Adipocyte (in vitro differentiated cells): Measurements from ENCODE around the gene NTN1.

Experiments used
- DNase-seq: peaks from one replicate; pipeline ENCODE4 v3.0.0-alpha.2; 2015; ENCODE audit warnings: low read depth
- H3K27me3 ChIP-seq: replicated peaks from 2 replicates; pipeline ENCODE4 v1.7.0; 2013; ENCODE audit warnings: mild to moderate bottlenecking, low read length, moderate library complexity; ENCODE audit not compliant: control insufficient read depth, insufficient read depth
- H3K36me3 ChIP-seq: 2 replicates; pipeline ENCODE4 v1.7.0; 2013; ENCODE audit warnings: low read length, mild to moderate bottlenecking, moderate library complexity; ENCODE audit not compliant: control insufficient read depth, insufficient read depth, severe bottlenecking
- H3K4me1 ChIP-seq: 2 replicates; pipeline ENCODE4 v1.7.0; 2013; ENCODE audit warnings: mild to moderate bottlenecking, low read length, moderate library complexity; ENCODE audit not compliant: control insufficient read depth, insufficient read depth
- H3K4me3 ChIP-seq: 2 replicates; pipeline ENCODE4 v1.7.0; 2013; ENCODE audit warnings: mild to moderate bottlenecking, low read length, moderate library complexity
- H3K9ac ChIP-seq: 2 replicates; pipeline ENCODE4 v1.7.0; 2013; ENCODE audit warnings: mild to moderate bottlenecking, low read length, moderate library complexity
- H3K9me3 ChIP-seq: 2 replicates; pipeline ENCODE4 v1.7.0; 2013; ENCODE audit warnings: mild to moderate bottlenecking, low read length, moderate library complexity; ENCODE audit not compliant: control insufficient read depth

NTN1 gene

GRCh38 chr17:9226130-9226793, 205.0 kb downstream of the NTN1 start:
- Histone ChIP-seq H3K36me3 (no peaks in the 10 kb centered on the region), H3K9me3 (no peaks in the 10 kb centered on the region), H3K4me3 (no peak overlapping the region), H3K4me1 (peaks cover 13% of the 10 kb centered on the region), H3K27me3 (no peaks in the 10 kb centered on the region), H3K9ac (no peak overlapping the region)
- no peak for DNase-seq

- no peak overlapping the region for H3K9ac ChIP-seq
- no peak for DNase-seq
- no peak overlapping the region for H3K4me3 ChIP-seq
- H3K27me3 ChIP-seq, result no peaks in the 10 kb centered on the region
- no peaks in the 10 kb centered on the region for H3K9me3 ChIP-seq
- no peaks in the 10 kb centered on the region for H3K36me3 ChIP-seq
- peaks cover 13% of the 10 kb centered on the region for H3K4me1 ChIP-seq
Observed at GRCh38 chr17:9226794-9227135, 205.5 kb downstream of the NTN1 start.

GRCh38 chr17:9227819-9228407, 206.6 kb downstream of the NTN1 start:
- no peak for DNase-seq
- Histone ChIP-seq H3K9me3 (no peaks in the 10 kb centered on the region), H3K36me3 (no peaks in the 10 kb centered on the region), H3K4me3 (no peak overlapping the region), H3K27me3 (no peaks in the 10 kb centered on the region), H3K4me1 (peaks cover 13% of the 10 kb centered on the region), H3K9ac (no peak overlapping the region)

GRCh38 chr17:9228408-9229159, 207.3 kb downstream of the NTN1 start:
- no peaks in the 10 kb centered on the region for H3K27me3 ChIP-seq
- no peaks in the 10 kb centered on the region for H3K9me3 ChIP-seq
- DNase-seq, result peak; percentile 35
- H3K4me3 ChIP-seq, result no peak overlapping the region
- no peaks in the 10 kb centered on the region for H3K36me3 ChIP-seq
- peak overlapping the region; percentile 18 for H3K9ac ChIP-seq
- peaks cover 13% of the 10 kb centered on the region for H3K4me1 ChIP-seq

GRCh38 chr17:9229160-9229825, 208.0 kb downstream of the NTN1 start:
- Histone ChIP-seq H3K27me3 (no peaks in the 10 kb centered on the region), H3K9ac (peak overlapping the region; percentile 18), H3K36me3 (no peaks in the 10 kb centered on the region), H3K4me1 (peaks cover 13% of the 10 kb centered on the region), H3K4me3 (no peak overlapping the region), H3K9me3 (no peaks in the 10 kb centered on the region)
- no peak for DNase-seq

- Histone ChIP-seq H3K4me3 (no peak overlapping the region), H3K36me3 (no peaks in the 10 kb centered on the region), H3K9me3 (no peaks in the 10 kb centered on the region), H3K27me3 (no peaks in the 10 kb centered on the region), H3K4me1 (peaks cover 13% of the 10 kb centered on the region), H3K9ac (no peak overlapping the region)
- DNase-seq, result no peak
Observed at GRCh38 chr17:9229826-9230201, 208.5 kb downstream of the NTN1 start.

GRCh38 chr17:9230346-9230745, 209.0 kb downstream of the NTN1 start:
- no peak overlapping the region for H3K9ac ChIP-seq
- no peaks in the 10 kb centered on the region for H3K36me3 ChIP-seq
- H3K27me3 ChIP-seq, result no peaks in the 10 kb centered on the region
- peak; percentile 23 for DNase-seq
- no peak overlapping the region for H3K4me3 ChIP-seq
- no peaks in the 10 kb centered on the region for H3K9me3 ChIP-seq
- peaks cover 13% of the 10 kb centered on the region for H3K4me1 ChIP-seq

GRCh38 chr17:9230861-9231260, 209.6 kb downstream of the NTN1 start:
- Histone ChIP-seq H3K9ac (no peak overlapping the region), H3K9me3 (no peaks in the 10 kb centered on the region), H3K36me3 (no peaks in the 10 kb centered on the region), H3K4me3 (no peak overlapping the region), H3K27me3 (no peaks in the 10 kb centered on the region), H3K4me1 (peaks cover 13% of the 10 kb centered on the region)
- no peak for DNase-seq

GRCh38 chr17:9231449-9232154, 210.3 kb downstream of the NTN1 start:
- no peak overlapping the region for H3K4me3 ChIP-seq
- H3K27me3 ChIP-seq, result no peaks in the 10 kb centered on the region
- no peak for DNase-seq
- no peaks in the 10 kb centered on the region for H3K36me3 ChIP-seq
- peaks cover 13% of the 10 kb centered on the region for H3K4me1 ChIP-seq
- no peaks in the 10 kb centered on the region for H3K9me3 ChIP-seq
- no peak overlapping the region for H3K9ac ChIP-seq

GRCh38 chr17:9232155-9232475, 210.8 kb downstream of the NTN1 start:
- Histone ChIP-seq H3K27me3 (no peaks in the 10 kb centered on the region), H3K9me3 (no peaks in the 10 kb centered on the region), H3K9ac (no peak overlapping the region)

More at GRCh38 chr17:9232155-9232475, 210.8 kb downstream of the NTN1 start:
- Histone ChIP-seq H3K4me3 (no peak overlapping the region), H3K36me3 (no peaks in the 10 kb centered on the region), H3K4me1 (peaks cover 13% of the 10 kb centered on the region)
- no peak for DNase-seq
